GM18511 (cell line): ENCODE measurements around the gene KIAA0930.

ENCODE experiments used
- ATAC-seq: cut with Tn5 transposase; IDR thresholded peaks from one replicate; pipeline ENCODE4 v1.9.1; 2021; ENCODE audit warnings: mild to moderate bottlenecking, moderate library complexity; ENCODE audit not compliant: unreplicated experiment

Gene KIAA0930

DNA sequence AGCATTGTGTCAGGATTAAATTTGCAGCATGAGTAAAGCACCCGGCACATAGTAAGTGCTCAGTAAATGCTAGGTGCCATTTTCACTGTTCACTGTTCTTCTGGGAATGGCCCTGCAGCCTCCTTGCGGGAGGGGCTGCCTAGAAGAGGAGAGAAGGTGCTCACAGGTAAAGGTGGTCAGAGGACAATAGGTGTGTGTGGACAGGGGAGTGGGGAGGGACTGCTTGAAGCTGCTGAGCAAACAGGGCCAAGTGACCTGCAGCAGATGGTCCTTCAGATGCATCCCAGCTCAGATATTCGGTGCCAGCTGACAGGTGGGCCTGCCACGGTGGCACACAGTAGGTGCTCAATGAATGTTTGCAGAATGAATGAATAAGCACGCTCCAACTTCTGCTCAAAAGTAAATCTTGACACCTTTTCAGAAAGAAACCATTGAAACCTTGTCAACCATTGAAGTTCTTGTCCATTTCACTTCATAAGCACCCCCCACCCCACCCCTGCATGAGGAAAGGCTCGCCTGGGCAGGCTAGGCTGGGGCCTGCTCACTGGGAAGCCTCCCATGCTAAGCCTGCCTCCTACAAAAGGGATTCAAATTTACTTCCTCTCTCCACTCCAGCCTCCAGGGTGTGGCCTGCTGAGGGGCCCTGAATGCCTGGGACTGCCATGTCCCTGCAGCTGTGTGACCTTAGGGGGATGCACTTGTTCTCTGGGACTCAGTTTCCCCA, 1.6 kb downstream of the KIAA0930 start:
- no peak for ATAC-seq

DNA sequence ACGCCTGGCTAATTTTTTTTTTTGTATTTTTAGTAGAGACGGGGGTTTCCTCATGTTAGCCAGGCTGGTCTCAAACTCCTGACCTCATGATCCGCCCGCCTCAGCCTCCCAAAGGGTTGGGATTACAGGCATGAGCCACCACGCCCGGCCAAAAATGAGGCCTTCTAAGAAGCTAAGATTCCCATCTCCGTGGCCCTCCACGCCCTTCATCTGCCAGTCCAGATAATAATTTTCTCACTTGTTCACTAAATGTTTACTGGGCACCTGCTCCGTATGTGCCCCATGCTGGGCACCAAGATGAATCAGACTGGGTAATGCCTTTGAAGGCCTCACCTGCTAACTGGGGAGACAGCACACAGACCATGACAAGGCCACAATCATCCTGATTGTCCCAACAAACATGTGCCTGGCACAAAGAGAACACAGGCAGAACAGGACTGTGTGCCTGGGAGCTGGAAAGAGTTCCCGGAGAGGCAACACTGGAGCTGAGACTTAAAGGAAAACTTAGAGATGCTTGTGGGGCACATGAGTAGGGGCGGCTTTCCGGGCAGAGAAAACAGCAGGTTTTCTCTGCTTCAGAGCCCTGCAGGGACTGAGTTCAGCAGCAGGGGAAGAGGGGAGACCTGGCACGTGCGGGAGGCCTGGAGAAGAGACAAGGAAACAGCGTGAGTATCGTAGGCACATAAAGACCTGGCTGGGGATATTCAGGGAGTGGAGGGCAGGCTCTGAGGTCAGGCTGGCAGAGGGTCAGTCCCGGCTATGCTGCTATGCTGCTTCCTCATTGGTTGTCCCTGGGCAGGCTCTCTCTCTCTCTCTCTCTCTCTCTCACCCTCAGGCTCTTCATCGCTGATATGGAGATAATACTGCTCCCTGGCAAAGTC, 2.4 kb downstream of the KIAA0930 start:
- no peak for ATAC-seq

DNA sequence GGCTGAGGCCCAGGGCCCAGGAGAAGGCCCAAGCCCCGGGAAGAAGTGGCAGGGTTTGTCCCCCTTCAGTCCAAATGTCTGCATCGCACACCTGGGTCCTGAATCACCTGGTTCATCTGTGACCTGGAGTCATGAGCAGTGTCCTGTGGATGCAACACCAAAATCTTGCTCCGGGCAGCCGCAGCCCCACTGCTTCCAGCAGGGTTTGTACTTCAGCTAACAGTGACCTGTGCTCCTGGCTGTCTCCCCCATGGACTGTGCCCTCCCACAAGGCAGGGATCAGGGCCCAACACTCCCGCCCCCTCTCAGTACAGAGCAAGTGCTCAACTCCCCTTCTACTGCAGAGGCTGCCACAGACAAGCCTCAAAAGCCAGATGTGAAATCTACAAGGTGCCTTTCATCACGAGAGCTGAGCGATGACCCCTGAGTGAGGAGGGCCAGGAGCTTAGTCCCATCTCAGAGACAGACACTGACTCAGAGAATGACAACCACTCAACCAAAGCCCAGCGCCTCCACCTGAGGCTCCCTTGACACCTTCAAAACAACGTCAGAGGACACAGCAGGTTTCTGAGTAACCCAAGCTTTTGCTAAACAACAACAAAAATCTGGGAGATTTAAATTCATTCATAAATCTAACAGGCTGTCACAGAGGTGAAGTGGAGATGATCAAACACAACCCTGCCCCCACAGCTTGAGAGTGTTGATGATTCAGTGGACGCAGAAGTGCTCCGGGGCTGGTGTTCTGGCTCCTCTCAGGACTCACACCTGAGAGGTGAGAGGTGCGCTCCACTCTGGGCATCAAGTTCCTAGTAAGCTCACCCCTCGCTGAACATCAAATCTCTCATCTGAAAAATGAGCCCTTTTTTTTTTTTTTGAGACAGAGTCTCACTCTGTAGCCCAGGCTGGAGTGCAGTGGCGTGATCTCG, 3.4 kb downstream of the KIAA0930 start:
- ATAC-seq = no peak

DNA sequence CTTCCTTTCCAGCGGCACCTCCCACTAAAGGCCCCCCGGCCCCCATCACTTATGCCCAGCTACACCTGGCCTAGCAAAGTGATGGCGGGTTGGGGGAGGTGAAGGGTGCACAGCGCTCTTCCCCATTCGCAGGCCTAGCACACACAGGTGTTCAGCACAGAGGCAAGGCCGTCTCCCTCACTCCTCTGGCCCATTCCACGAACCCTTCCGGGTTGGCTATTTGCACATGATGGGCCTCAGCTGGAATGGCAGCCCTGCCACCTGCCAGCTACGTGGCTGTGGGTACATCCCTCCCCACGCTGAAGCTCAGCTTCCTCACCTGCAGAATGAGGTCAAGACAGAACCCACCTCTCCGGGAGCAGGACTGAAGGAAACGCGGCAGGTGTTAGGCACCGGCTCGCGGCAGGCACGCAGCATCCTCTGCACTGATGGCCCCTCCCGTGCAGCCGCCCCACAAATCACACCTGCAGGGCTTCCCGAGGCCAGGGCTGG, 4.8 kb downstream of the KIAA0930 start:
- peak; percentile 15 for ATAC-seq

DNA sequence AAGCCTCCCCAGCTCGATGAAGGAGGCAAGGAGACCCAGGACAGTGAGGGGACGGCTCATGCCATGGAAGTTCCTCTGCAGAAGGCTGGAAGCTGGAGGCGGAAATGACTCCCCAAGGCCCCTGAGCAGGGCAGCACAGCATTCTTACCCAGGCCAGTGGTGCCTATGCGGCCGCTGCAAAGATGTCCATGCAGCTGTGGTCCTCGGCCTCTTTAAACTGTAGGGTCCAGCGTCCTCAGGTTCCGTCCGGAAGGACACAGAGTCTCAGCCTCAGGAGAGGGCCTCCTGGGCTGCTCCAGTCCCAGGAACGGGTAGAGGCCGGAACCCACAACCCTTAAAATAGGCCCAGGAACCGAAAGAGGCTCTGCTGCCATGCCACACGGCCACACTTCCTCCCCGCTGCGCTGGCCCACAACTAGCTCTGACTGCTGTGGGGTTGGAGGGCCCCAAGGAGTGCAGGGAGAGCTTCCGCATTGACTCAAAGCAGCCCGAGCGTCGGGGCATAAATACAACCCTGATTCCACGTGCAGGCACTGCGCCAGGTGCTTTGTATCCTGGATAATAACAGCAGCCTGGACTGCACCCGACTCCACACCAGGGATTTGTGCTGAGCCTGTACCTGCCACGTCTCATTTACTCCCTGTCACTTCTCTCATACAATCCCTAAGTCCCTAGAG, 5.5 kb downstream of the KIAA0930 start:
- peak; percentile 84 for ATAC-seq

DNA sequence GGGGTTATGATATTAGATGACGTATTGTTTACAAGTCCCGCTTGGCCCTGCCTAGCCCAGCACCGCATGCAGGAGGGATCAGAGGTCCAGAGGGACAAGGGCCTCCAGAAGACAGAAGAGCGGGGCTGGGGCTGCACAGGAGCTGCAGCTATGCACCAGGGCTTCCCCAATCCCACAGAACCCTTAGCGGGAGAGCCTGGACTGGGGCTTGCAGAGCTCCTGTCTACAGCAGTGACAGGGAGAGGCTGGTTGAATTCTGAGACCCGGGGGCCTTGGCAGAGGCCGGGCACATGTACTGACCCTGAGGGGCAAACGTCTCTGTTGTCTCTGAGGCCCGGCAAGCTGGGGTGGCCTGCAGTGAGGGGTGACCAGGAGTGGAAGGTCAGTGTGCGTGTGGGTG, 6.9 kb downstream of the KIAA0930 start:
- no peak for ATAC-seq

DNA sequence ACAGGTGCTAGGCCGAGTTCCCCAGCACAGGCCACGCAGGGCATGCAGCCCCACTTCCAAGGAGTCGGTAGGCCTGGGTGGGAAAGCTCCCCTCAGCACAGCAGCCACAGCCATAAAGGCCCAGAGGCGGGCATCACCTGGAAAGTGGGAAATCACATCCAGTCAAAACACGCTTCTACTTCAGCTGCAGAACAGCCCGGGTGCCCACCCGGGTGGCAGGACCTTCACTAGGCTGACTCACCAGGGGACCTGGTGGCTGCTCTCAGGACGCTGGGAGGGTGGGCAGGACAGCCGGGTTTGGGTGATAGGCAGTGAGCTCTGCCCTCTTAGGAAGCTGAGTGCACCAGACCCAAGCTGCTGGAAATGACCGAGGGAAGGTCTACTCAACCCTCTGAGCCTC, 7.3 kb downstream of the KIAA0930 start:
- ATAC-seq = no peak

DNA sequence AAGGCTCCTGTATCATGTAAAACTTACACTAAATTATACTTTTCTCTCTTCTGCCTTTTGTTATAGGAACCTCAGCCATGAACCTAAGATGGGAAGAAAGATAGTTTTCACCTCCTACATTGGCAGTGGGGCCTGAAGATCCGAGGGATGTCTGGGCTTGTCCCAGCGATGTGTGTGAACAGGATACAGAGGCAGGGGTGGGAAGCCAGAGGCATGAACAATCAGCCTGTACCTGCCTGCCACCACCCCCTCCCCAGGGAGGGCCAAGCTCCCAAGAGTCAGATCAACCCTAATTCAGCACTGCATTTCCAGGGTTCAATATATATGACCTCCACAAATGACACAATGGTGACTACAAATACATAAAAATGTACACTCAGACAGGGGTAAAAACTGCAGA, 9.4 kb downstream of the KIAA0930 start:
- no peak for ATAC-seq

DNA sequence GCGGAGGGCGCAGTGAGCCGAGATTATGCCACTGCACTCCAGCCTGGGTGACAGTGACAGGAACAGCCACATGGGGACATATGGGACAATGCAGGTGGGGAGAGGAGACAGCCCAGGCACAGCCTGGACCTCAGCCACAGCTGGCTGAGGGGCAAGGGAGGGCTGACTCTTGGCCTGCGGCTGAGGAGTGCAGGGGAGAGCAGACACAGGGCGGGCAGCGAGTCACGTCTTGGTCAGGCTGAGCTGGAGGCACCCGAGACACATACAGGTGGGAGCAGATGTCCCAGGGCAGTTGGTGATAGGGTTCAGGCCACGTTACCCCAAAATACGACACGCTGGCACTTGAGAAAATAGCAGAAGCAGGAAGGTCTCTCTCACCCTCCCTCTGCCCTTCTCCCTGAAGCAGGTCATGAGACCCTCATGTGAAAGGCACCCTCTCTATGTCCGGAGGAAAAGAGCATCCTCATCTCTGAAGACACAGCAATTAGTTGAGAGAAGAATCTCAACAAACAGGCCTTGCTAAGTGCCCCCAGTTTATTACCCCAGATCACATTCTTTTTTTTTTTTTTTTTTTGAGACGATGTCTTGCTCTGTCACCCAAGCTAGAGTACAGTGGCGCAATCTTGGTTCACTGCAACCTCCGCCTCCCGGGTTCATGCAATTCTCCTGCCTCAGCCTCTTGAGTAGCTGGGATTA, 10.5 kb downstream of the KIAA0930 start:
- no peak for ATAC-seq

DNA sequence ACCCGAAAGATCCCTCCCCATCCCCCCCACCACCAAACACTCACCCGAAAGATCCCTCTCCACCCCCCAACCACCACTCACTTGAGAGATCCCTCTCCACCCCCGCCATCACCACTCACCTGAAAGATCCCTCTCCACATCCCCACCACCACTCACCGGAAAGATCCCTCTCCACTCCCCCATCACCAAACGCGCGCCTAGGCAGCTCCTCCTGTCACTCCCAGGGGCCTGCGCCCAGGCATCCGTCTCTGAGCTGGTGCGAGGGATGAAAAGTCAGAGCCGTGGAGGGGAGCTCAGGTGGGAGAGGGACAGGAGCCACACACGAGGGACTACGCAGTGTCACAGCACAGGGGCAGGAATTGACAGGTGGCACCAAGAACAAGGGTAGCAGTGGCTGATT, 11.5 kb downstream of the KIAA0930 start:
- ATAC-seq = no peak

DNA sequence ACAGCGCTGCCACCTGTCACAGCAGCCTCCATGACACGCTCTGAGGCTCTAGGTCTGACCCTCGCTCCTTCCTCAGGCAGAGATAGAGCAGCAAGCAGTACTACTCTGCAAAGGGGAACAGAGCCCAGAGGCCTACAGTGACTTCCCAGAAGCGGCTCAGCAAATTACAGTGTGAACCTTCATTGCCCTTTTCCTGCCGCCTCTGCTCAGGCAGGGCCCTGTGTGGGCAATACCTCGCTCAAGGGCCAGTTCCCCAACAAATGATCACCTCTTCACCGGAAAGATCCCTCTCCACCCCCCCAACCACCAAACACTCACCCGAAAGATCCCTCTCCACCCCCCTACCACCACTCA, 12.3 kb downstream of the KIAA0930 start:
- ATAC-seq = no peak

DNA sequence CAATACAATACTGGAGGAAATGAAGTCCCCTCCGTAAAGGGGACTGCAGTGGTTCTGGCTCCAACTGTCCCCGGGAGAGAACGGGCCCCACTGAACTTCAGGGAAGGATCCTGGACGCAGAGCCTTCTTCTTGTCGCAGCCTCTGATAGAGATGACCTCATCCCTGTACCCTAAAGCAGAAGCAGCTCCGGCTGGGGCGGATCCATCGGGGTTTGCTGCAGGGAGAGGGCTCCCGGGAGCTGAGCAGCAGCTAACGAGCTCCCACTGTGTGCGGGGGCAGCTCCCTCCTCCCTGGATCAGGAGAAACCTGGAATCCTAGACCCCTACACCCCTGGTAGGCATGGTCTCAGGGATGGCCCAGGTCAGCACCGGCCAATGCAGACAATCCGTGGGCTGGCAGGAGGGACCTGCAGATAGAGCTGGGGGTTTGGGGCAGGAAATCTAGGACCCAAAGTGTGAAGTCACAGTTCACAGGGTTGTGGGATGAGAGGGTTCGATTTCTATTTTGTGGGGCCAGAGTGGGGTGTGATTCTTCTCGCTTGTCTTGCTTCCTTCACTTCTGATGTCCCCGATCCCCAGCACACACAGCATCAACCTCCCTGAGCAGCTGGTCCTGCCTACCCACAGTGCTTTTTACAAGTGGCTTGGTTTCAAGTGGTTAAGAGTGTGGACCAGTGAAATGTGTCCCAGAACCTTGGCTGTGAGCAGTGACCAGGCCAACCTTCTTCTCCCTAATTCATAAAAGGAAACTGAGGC, 12.9 kb downstream of the KIAA0930 start:
- ATAC-seq = no peak

DNA sequence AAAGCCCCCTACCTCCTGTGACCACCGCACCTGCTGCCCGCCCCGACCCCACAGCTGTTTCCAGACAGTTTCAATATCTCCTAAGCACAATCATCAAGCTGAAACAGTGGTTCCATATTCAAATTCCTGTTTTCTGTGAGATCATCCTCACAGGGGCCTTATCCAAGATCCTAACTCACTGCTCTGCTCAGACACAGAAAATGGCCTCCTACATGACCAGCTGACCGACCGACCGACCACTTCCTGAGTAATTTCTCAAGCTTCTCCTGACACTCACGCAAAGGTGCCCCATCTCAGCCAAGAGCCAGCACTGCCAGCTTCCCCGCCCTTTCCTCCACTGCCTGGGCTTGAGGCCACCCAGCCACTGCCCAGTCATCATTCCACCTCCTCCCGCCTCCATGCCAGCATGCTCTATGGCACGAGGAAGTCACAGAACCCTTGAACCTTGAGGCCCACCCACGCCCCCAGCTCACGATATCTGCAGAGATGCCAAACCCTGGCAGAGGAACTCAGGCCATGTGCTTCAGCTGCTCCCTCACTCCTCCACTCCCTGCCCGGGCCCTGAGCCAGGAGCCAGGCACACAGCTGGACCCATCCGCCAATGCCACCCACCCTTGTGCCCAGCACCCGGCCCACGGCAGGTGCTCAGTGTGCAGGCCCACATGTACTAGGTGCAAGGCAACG, 14.0 kb downstream of the KIAA0930 start:
- ATAC-seq = no peak

DNA sequence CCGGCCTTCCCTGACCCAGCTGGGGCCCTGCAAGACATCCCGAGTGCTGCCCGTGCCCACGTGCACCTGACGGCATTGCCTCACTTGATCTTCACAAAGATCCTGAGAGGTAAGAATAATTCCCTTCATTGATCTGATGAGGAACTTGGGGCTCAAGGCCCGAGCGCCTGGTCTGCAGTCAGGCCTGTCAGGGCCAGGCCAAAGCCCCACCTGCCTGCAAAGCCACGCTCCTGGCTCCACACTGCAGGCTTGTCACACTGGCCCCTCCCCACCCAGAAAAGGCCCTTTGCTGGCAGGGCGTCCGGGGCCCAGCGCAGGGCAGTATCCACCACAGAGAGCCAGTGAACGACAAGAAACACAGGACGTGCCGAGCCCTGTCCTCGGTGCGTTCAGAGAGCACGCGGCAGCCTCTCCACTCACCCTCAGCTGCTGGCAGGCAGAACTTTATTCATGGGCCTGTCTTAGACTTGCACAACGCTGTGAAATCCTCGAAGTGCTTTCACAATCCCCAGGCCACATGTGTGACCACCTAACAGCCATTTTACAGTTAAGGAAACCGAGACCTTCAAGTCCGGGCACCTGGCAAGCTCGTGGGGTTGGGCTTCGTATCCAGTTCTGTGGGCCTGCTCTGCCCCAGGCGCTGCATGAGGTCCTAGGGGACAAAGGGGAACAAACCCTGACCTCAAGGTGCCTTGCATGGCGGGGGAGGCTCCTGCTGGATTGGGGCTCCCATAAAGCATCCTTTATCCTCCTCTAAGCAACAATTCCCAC, 14.8 kb downstream of the KIAA0930 start:
- ATAC-seq = no peak

DNA sequence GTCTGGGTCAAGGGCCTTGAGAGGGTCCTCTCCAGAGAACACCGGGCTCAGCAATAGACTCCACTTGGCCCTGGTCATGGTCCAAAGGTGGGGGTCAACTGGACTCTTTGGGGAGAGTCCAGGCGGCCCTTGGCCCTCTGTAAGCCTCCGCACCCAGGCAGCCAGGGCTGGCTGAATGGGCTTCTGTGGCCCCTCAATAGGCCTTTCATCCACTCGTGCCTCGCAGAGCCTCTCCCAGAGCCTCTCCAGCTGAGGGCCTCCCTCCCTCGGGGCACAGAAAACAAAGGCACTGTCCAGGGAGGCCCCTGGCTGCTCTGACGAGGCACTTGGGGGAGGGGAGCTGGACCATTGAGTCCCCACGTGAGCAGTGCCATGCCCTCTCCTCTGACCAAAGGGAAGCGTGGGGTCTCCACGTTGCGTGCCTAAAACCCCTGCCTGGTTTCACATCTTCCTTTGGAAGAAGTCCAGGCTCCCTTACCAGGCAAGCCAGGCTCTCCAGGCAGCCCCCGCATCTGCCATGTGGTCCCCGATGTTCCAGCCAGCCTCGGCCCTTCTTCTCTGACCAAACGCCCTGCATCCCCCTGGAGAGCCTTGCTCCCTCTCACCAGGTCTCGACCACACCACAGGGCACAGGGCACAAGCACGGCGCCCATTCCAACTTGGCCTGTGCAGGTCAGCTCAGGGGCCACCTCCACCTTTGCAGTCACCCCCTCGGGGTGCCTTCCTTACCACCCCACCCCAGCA, 15.5 kb downstream of the KIAA0930 start:
- ATAC-seq = no peak

DNA sequence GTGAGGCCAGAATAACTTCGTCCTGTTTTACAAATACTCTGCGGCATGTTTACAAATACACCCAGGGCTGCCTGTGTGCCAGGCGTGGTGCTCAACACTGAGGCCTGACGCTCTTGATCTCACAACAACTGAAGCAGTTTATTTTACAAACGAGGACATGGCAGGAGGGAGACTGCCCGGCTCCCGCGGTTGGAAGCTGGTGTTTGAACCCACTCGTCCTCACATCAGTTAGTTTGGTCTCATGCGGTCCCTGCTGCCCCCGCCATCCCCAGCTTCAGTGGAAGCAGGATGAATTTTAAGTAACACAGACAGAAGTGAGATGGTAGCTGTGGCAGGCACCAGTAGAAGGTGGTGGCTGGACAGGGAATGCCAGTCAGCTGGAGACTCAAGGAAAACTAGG, 16.4 kb downstream of the KIAA0930 start:
- no peak for ATAC-seq
